Stimulated activated CD4-positive, alpha-beta T cell treated with anti-CD3 and anti-CD28 coated beads, Interleukin-2, amount 100 ng/mL, for 4 hours (primary cell): ENCODE data around the gene SALL3.
"Not testable (repeated sequence)": the region's sequence is repeated elsewhere in the genome, so short reads cannot be mapped to it uniquely, and the experiment has no call there.

Source experiments
- DNase-seq: peaks from one replicate; pipeline ENCODE4 v3.0.0-alpha.2; 2020; ENCODE audit warnings: low read depth

The SALL3 gene

DNA sequence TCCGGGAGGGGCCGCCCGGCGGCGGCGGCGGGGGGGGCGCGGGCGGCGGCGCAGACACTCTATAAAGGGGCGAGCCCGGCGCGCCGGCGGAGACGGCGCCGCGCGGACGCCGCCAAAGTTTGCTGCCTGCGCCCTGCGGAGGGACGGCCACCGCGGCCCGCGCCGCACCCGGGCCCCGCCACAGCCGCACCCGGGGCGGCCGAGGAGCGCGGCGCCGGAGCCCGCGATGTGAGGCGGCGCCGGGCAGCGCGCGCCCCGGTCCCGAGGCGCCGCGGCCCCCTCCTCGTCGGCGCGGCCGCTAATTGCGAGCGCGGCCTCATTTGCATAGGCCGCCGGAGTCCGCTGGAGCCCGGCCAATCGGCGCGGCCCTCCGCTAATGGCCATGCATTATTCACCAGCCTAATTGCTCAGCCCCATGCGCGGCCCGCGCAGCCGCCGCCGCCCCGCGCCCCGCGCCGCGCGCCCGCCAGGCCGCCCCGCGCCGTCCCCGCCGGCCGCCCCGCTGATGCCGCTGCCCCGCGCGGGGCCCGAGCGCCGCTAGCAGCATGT, at the start of gene SALL3:
TSS of gene SALL3 (plus strand) at position 89 of the 549 bp plus-strand sequence. CDS start at position 546, 457 bp downstream.
- DNase-seq: no peak

DNA sequence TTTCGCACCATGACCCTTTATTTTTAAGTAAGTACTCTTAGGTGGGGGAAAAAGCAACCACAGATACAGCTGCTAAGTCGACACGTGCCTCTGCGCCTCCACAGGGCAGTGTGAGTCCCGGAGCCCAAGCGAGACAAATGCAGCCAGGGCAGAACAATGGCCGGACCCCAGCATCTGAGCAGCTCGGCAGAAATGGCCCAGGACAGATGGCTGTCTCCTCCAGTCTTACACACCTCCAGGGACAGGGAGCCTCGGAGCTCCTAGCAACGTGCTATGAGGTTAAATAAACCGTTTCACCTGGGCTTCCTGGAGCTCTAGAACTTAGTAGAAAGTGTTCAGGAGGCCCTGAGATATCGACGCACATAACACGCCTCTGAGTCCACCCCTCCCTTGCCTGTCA, 47.3 kb upstream of the SALL3 start:
- no peak for DNase-seq

DNA sequence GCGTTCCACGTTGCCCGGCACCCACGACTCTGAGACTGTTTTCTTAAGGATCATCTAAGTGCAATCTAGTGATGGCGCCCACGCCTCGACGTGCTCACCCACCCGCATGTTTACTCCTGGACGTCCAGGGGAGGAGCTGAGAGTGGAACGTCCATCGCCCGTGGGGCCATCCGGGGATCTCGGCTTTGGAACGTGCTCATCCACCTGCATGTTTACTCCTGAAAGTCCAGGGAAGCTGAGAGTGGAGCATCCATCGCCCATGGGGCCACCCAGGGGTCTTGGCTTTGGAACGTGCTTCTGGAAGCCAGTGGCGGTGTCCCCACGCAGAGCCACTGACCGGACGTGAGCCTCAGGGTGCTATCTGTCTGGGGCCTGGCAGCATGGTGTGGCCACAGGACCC, 45.6 kb upstream of the SALL3 start:
- no peak for DNase-seq

DNA sequence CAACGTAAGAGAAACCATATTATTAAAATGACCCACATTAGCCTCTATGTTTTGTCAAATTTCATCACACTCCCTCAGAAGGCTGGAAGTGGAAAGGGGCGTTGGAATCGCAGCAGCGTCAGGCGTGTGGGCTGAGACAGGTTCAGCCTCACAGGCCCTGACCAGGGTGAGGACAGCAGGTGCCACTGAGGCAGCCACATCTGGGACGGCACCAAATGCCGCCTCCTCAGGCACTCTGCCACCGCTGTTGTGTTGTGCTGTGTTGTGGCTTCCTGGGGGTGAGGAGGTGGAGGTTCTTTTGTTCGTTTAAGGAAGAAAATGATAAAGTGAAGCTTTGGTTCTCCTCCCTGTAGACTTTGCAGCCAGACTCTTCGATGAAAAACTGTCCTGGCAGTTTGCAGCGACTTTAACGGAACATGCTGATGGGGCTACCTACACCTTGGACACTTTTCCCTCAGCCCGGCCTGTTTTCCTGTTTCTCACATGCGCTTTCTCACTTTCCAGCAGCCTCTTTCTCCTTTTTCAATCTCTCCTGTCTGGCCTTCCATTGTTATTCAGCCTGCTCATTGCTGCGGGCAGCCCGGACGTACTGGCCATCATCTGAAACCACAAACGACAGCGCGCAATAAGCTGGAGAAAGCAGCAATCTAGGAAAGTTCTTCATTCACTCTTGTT, 44.9 kb upstream of the SALL3 start:
- DNase-seq: no peak

DNA sequence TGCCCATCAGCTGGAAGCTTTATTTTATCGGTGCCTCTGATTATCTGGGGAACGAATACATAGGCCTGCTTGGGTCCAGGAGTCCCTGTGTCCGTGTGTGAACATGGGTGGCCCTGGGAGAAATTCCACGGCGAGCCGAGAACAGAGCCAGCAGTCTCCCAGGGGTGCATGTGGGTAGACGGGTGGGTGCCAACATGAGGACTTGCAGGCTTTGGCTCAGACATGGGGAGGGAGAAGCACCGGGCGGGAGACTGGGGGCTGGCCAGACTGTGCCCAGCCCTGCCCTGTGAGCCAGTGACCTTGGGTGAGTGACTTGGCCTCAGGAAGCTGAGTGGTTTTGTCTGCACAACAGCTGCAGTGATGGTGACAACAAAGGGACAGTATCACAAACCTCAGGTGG, 44.2 kb upstream of the SALL3 start:
- DNase-seq: no peak

DNA sequence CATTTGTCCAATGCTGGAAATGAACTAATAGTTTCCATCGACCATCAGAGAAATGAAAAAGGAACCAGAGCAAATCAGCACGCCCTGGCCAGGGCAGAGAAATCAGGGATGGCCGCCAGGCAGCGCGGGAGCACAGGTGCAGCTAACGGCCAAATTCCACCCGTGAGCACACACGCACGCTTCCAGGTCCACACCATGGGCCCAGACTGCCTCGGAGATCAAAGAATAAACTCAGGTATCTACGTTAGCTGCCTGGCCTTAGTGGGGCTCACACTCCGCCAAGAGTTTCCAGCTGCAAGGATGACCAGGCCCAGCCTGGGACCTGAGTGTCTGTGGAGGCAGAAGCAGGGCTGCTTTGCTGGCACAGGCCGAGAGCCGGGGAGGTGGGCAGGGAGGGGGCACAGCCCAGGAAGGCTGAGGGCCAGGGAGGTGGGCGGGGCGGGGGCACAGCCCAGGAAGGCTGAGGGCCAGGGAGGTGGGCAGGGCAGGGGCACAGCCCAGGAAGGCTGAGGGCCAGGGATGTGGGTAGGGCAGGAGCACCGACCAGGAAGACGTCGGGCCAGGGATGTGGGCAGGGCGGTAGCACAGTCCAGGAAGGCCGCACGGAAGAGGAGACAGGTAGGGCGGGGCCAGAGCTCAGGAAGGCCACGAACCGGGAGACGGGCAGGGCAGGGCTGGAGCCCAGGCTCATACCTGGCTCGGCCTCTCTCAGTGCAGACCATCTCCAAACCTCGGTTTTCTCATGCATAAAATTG, 43.2 kb upstream of the SALL3 start:
- DNase-seq: no peak

DNA sequence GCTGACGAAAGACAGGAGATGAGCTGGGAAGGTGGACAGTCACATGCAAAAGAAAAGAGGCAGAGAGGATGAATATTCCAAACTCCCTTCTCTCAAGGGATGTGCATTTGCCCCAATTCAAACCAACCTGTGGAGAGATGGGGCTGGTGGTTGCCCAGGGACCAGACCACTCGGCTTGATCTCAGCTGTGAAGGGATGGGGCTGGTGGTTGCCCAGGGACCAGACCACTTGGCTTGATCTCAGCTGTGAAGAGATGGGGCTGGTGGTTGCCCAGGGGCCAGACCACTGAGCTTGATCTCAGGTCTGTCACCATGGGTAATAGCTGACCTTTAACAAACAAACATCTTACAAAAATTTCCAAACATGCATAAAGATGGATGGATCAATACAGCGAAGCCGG, 42.5 kb upstream of the SALL3 start:
- DNase-seq: no peak

DNA sequence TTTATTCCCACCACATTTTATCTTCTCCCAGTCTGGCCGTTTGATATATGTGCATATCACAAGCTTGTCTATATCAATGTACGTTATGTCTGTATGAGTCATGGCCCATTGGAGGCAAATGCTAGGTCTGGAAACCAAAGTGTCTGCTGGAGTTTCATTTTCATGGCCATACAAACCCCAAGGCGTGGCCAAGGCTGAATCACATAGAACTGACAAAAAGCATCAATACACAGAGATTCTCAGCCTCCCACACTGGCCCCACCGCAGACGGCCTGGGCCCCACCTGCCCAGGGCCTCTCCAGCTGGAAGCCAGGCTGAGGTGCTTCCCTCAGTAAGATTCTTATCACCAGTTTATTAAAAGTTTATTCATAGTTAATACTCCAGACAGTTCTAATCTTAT, 40.5 kb upstream of the SALL3 start:
- no peak for DNase-seq

DNA sequence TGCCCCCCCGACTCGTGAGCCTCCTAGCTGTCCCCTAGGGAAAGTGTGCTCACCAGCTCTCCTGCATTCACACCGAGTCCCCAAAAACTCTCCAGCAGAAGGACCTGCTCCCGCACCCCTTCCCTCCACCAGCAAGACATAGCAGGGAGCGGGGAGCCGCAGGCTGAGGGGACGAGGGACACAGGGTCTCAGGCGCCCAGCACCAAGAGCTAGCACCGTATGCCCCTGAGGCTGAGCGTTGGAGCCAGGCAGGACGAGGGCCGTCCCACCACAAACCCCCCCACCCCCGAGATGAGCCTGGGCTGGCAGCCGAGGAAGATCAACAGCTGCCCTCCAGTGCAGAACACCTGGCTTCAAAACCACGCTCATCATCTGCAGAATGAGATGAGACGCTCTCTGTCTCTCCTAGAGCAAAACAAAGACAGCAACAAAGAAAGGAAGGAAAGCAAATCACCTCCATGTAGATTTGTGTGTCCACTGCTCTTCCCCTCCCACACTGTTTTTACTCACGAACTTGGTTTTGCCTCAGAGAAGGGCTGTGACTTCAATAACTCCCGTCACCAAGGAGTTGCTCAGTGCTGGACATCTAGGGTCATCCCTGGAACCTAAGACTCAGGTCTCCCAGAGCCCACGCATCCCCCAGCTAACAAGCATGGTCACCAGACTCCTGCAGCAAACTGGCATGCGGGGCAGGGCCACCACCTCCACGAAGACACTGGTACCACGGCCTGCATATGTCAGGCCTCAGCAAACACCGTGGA, 39.7 kb upstream of the SALL3 start:
- DNase-seq: no peak

DNA sequence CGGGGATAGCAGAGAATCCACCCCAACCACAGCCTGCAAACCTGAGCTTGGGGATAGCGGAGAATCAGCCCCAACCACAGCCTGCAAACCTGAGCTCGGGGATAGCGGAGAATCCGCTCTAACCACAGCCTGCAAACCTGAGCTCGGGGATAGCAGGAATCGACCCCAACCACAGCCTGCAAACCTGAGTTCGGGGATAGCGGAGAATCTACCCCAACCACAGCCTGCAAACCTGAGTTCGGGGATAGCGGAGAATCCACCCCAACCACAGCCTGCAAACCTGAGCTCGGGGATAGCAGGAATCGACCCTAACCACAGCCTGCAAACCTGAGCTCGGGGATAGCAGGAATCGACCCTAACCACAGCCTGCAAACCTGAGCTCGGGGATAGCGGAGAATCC, 37.4 kb upstream of the SALL3 start:
- DNase-seq: not testable (repeated sequence)

DNA sequence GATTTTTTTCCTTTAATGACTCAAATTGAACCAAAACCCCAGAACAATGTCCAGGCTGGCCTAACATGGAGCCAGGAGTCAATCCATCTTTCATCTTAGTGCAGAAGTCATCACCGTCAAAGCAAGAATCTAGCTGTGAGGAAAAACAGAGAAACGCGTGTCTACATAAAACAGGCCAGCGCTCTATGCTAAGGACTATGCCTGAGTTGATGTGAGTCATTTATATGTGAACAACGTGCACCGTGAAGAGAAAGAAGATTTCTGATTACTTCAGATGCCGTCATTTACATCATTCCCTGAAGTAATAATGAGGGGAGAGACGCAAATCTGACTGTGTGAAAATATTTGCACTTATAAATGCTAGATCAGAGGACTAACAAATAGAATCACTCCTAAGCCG, 34.0 kb upstream of the SALL3 start:
- no peak for DNase-seq

DNA sequence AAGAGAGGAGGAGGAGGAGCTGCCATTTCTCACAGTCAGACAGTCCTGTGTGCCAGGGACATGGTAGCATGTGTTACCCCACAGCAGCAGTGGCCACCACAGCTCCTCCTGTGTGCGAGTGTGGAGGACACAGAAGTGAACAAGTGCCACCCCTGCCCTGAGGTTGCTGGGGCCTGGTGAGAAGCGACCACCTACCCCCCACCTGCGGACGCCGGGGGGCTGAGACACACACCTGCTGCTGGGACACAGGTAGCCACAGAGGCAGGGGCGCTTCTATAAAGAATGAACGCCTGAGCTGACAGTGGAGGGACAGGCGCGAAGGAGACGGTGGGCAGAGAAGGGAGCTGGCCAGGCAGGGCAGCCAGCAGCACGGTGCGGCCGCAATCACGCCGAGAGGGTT, 32.3 kb upstream of the SALL3 start:
- no peak for DNase-seq

DNA sequence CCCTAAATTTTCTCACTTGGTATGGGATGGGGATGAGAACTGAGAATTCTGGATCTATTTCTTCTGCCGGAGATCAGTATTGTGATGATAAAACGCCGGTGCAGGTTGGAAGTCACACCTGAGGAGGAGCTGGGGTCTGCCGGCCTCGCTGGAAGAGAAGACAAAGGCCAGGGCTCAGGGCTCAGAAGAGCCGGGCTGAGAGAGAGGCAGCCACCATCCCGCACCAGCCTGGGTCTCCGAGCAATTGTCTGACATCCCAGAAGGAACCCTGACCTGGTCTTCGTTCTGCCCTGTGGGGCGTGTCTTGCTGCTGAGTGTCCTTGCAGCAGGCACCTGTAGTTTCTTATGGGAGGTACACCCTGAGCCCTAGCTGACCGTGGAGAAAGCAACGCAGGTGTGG, 31.4 kb upstream of the SALL3 start:
- DNase-seq: no peak

DNA sequence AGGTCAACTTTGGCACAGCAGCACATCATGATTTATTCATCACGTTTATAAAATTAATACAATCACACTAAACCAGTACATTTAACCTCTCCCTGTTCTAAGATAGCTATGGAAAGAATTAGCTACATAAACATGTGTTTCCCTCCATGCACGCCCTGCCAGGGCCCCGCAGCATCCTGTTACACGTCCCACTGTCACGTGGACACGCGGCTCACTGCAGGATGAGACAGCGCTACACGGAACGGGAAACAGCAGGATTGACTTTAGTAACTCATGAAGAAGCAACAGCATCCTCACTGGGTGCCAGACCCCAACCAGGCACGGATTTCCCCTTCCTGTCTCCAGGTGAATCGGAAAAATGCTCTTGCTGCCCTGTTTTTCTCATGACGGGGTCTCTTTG, 30.9 kb upstream of the SALL3 start:
- no peak for DNase-seq

DNA sequence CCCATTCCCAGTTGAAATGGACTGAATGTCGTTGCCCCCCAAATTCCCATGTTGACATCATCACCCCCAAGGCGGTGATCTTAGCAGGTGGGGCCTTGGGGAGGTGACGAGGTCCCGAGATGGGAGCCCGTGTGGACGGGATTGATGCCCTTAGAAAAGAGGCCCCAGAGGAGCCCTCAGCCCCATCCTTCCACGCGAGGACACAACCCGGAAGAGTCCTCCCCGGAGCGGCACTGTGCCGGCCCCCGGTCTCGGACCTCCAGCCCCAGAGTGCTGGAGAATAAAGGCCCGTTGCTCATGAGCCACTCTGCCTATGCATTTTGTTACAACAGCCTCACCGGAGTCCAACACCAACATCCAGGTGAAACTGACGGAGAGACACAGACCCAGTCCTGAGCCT, 30.4 kb upstream of the SALL3 start:
- DNase-seq: no peak

DNA sequence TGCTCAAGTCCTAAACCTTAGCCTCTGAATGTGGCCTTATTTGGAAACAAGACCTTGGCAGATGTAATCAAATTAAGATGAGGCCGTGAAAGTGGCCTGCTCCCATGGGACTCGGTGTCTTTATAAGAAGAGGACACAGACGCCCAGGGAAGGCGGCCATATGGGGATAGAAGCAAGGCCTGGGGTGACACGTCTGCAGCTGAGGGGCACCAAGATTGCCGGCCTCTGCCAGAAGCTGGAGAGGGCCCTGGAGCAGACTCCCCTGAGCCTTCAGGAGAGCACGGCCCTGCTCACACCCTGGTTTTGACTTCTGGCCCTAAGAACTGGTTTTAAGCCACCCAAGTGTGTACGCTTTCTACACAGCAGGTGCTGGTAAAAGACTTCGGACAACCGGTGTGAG, 29.2 kb upstream of the SALL3 start:
- DNase-seq: no peak

DNA sequence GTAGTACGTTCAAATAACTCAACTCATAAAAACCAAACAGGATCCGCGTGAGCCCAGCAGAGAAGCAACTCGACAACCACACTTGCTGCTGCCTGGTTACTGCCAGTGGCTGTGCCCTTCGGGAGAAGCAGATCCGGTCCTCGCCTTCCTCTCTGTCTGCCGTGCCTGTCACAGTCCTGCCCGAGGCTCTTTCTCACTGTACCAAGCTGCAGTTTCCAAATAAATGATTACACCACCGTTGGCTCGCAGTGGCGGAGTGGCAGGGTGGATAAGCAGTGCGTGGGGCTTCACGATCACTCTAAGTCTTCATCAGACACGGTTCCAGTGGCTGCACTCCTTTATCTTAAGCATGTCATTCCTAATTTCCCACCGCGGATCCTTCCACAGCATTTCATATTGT, 26.1 kb upstream of the SALL3 start:
- no peak for DNase-seq

DNA sequence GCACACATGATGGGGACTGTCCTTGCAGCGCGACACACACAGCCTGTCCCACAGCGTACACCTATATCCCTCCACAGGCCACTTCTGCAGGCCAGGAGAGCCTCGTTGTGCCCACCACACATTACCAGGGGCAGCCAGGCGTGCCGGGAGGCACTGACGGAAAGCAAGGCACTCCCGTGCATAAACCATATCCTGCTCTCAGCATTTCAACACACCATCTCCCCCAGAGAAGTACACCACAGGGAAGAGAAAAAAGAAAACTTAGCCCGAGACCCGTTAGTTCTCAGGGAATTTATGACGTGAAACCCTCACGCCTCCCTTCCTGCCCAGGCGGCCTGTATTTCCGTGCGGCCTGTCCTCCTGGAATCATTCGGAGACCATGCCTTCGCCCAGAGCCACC, 24.6 kb upstream of the SALL3 start:
- DNase-seq: no peak

DNA sequence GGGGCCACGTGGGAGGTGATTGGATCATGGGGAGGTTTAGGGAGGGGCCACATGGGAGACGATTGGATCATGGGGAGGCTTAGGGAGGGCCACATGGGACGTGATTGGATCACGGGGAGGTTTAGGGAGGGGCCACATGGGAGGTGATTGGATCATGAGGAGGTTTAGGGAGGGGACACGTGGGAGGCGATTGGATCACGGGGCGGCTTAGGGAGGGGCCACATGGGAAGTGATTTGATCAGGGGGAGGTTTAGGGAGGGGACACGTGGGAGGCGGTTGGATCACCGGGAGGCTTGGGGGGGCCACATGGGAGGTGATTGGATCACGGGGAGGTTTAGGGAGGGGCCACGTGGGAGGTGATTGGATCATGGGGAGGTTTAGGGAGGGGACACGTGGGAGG, 22.5 kb upstream of the SALL3 start:
- no peak for DNase-seq

DNA sequence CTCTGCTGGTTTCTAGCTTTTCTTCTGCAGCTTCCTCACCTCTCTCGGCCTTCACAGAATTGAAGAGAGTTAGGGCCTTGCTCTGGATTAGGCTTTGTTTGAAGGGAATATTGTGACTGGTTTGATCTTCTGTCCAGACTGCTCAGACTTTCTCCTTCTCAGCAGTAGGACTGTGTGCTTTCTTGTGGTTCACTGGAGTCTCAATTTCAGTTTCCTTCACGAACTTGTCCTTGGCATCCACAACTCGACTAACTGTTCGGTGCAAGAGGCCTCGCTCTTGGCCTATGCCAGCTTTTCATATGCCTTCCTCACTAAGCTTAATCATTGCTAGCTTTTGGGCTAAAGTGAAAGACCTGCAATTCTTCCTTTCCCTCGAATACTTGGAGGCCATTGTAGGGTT, 18.9 kb upstream of the SALL3 start:
- no peak for DNase-seq

DNA sequence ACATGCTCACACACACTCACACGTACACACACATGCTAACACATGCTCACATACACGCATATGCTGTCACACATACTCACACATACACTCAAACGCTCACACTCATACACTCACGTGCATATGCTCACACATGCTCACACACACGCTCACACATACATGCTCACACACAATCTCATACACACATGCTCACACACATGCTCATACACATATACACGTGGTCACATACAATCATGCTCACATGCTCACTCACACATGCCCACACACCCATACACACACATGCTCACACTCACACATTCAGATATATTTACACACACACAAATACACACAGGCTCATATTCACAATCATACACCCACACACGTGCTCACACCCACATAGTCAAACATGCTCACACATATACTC, 17.5 kb upstream of the SALL3 start:
- DNase-seq: no peak

DNA sequence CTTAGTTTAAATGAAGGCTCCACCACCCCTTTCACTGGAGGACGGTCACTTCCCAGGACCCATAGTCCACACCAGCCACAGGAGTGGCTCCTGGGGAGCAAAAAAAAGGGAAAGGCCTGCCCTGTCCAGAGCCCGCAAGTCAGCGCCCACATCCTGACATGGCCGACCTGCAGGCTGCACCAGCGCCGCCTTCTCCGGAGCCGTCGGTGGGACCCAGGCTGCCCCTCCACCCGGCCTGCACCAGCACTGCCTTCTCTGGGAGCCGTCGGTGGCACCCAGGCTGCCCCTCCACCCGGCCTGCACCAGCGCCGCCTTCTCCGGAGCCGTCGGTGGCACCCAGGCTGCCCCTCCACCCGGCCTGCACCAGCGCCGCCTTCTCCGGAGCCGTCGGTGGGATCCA, 14.9 kb upstream of the SALL3 start:
- not testable (repeated sequence) for DNase-seq

DNA sequence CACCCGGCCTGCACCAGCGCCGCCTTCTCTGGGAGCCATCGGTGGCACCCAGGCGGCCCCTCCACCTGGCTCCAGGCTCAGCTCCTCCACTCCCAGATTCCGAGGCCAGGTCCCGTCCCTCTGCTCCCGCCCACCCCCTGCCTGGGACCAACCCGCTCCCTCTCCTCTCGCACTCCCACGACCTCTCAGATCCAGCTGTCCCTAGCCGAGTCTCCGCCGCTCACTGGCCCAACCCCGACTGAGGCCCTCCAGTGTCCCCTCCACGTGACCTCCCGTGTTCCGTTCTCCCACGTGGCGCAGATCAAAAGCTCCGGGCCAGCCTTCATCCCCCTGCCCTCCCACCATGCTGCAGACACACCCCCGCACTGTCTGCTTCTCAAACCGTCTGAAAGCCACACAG, 14.4 kb upstream of the SALL3 start:
- no peak for DNase-seq
